ENCODE results near the gene DGKQ. TPM values are rescaled to one million over a fixed set of nuclear protein-coding genes. Genes with fewer than 3 reads are reported as not detected.

The DGKQ gene
- total and polyA plus RNA-seq, 9 of the 15 experiments (the other 6 are each of a cell fraction or from before 2014, with no cell fraction given): 0.17 to 22.0 (median 5.6) TPM

- 0 out of 2 replicates have a peak, but pooled peaks have one; percentile 17 for TF ChIP-seq MBD2 (IDR thresholded peaks at IDR 0.05; ENCODE audit: borderline replicate concordance, low read depth)
- TF ChIP-seq ZBTB12 (CRISPR knock-in tag; IDR thresholded peaks at IDR 0.05): no peak
- no peak for TF ChIP-seq RREB1 (CRISPR knock-in tag; IDR thresholded peaks at IDR 0.05)
- peak; percentile 23; the same call in 1 of the 2 replicates for TF ChIP-seq ZBTB2 (IDR thresholded peaks at IDR 0.05)
- TF ChIP-seq IRF2 (CRISPR knock-in tag; IDR thresholded peaks at IDR 0.05): no peak
- no peak for TF ChIP-seq CEBPG (CRISPR knock-in tag; IDR thresholded peaks at IDR 0.05)
- TF ChIP-seq CEBPG (tag; conservative IDR thresholded peaks at IDR 0.05 in 1 of 2, IDR thresholded peaks at IDR 0.05 in 1 of 2): no peak
- TF ChIP-seq RNF219 (CRISPR knock-in tag; IDR thresholded peaks at IDR 0.05): no peak
- TF ChIP-seq EHMT2 (IDR thresholded peaks at IDR 0.05): no peak
- TF ChIP-seq PREB (CRISPR knock-in tag; IDR thresholded peaks at IDR 0.05): no peak
- TF ChIP-seq HBP1 (CRISPR knock-in tag; IDR thresholded peaks at IDR 0.05): no peak
- no peak for TF ChIP-seq MIER1 (IDR thresholded peaks at IDR 0.05; ENCODE audit: low read depth)
- no peak for TF ChIP-seq ZNF197 (CRISPR knock-in tag; IDR thresholded peaks at IDR 0.05; ENCODE audit: low read depth)
Measured at GRCh38 chr4:986879-987623, 13.7 kb upstream of the DGKQ start, which contains the start of gene IDUA (continued).
